ENCODE measurements around the gene H1-8. TPM values are rescaled to one million over a fixed set of nuclear protein-coding genes. Genes with fewer than 3 reads are reported as not detected.

The H1-8 gene
- total RNA-seq, 1 experiment from 2014 or later: not detected

DNA sequence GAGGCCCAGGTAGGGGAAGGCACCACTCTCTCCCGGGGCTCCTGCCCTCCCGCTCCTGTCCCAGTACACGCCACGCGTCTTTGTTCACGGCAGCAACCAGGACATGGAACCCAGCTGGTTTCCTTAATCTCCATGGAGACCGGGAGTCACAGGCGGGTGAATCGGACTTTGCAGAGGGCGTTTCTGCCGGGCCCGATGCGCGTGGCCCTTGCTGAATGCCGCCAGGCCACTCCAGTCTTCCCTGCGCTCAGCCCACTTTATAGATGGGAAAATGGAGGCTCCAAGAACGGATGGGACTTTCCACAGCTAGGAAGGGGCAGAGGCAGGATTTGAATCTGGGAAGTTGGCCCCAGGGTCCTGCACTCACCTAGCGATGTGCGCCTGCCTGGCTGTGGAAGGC lies 56.1 kb downstream of the H1-8 start:
- H3K4me2 ChIP-seq (ENCODE audit: low read length): no peak overlapping the region
- H3K27ac ChIP-seq (ENCODE audit: low read depth, low read length): no peak overlapping the region
- no peak overlapping the region for H2AFZ ChIP-seq (ENCODE audit: low read depth, low read length, poor library complexity, severe bottlenecking)
- DNase-seq (ENCODE audit: low read depth, low spot score): no peak
- no peak for ATAC-seq
- no peak overlapping the region for H3K4me3 ChIP-seq (replicated peaks in 1 of 2; ENCODE audit: low read depth in 1 of 2, low read length in 2 of 2)
- ChIA-PET CTCF (no interaction called here), RAD21 (ENCODE audit: low non-redundant PET in 1 of 2, low total read pairs in 2 of 2, uncharacterized antibody in 2 of 2, unreplicated experiment in 2 of 2) (no interaction called here), POLR2A (no interaction called here)
- no TSS peak for BruUV-seq (replicated peaks)
- peaks cover 44% of the 10 kb centered on the region for H3K79me2 ChIP-seq (ENCODE audit: insufficient read depth, low read length)
- no peak overlapping the region for H3K9ac ChIP-seq (ENCODE audit: low read length)
- no peak for TF ChIP-seq EZH2 (IDR thresholded peaks at IDR 0.05)
- TF ChIP-seq, protein P1, sequence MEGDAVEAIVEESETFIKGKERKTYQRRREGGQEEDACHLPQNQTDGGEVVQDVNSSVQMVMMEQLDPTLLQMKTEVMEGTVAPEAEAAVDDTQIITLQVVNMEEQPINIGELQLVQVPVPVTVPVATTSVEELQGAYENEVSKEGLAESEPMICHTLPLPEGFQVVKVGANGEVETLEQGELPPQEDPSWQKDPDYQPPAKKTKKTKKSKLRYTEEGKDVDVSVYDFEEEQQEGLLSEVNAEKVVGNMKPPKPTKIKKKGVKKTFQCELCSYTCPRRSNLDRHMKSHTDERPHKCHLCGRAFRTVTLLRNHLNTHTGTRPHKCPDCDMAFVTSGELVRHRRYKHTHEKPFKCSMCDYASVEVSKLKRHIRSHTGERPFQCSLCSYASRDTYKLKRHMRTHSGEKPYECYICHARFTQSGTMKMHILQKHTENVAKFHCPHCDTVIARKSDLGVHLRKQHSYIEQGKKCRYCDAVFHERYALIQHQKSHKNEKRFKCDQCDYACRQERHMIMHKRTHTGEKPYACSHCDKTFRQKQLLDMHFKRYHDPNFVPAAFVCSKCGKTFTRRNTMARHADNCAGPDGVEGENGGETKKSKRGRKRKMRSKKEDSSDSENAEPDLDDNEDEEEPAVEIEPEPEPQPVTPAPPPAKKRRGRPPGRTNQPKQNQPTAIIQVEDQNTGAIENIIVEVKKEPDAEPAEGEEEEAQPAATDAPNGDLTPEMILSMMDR (IDR thresholded peaks at IDR 0.05 in 2 of 3, conservative IDR thresholded peaks at IDR 0.05 in 1 of 3; ENCODE audit: borderline replicate concordance in 1 of 3, insufficient read depth in 1 of 3, low read depth in 2 of 3, low read length in 2 of 3): no peak
- TF ChIP-seq CEBPB (IDR thresholded peaks at IDR 0.05; ENCODE audit: low read depth): no peak
- TF ChIP-seq POLR2AphosphoS5 (IDR thresholded peaks at IDR 0.05; ENCODE audit: low read depth, low read length): no peak
- no peak for TF ChIP-seq CBX3 (IDR thresholded peaks at IDR 0.05; ENCODE audit: low read depth)
- no peak for TF ChIP-seq EGR1 (IDR thresholded peaks at IDR 0.05; ENCODE audit: low read depth)
- no peak for TF ChIP-seq TCF7L2 (IDR thresholded peaks at IDR 0.05; ENCODE audit: borderline replicate concordance, extremely low read depth, insufficient read depth, insufficient read length)
- TF ChIP-seq SIN3A (IDR thresholded peaks at IDR 0.05; ENCODE audit: low read depth): no peak
- no peak for TF ChIP-seq ZNF274 (IDR thresholded peaks at IDR 0.05; ENCODE audit: low read depth, low read length)
- TF ChIP-seq FOSL1 (IDR thresholded peaks at IDR 0.05; ENCODE audit: low read depth): no peak
- TF ChIP-seq, protein P2, sequence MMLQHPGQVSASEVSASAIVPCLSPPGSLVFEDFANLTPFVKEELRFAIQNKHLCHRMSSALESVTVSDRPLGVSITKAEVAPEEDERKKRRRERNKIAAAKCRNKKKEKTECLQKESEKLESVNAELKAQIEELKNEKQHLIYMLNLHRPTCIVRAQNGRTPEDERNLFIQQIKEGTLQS (IDR thresholded peaks at IDR 0.05): no peak
- TF ChIP-seq REST (IDR thresholded peaks at IDR 0.05; ENCODE audit: low read depth): no peak
- TF ChIP-seq YY1 (IDR thresholded peaks at IDR 0.05; ENCODE audit: extremely low read depth, insufficient replicate concordance, low read depth, low read length): no peak
- TF ChIP-seq ELF1 (IDR thresholded peaks at IDR 0.05; ENCODE audit: borderline replicate concordance, low read depth): no peak
- no peak for TF ChIP-seq SP1 (IDR thresholded peaks at IDR 0.05; ENCODE audit: low read depth)
- TF ChIP-seq EZH2phosphoT487 (IDR thresholded peaks at IDR 0.05; ENCODE audit: borderline replicate concordance): no peak
- TF ChIP-seq, protein P3, sequence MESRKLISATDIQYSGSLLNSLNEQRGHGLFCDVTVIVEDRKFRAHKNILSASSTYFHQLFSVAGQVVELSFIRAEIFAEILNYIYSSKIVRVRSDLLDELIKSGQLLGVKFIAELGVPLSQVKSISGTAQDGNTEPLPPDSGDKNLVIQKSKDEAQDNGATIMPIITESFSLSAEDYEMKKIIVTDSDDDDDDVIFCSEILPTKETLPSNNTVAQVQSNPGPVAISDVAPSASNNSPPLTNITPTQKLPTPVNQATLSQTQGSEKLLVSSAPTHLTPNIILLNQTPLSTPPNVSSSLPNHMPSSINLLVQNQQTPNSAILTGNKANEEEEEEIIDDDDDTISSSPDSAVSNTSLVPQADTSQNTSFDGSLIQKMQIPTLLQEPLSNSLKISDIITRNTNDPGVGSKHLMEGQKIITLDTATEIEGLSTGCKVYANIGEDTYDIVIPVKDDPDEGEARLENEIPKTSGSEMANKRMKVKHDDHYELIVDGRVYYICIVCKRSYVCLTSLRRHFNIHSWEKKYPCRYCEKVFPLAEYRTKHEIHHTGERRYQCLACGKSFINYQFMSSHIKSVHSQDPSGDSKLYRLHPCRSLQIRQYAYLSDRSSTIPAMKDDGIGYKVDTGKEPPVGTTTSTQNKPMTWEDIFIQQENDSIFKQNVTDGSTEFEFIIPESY (IDR thresholded peaks at IDR 0.05; ENCODE audit: extremely low read depth, insufficient replicate concordance, low read length): no peak
- TF ChIP-seq ZFX (IDR thresholded peaks at IDR 0.05): no peak
- no peak for TF ChIP-seq POLR2A (IDR thresholded peaks at IDR 0.05; ENCODE audit: borderline replicate concordance, extremely low read depth, insufficient read depth, insufficient read length)
- intact Hi-C loops (cut with micrococcal nuclease): no loop called here
- no peaks in the 10 kb centered on the region for H3K9me2 ChIP-seq (ENCODE audit: insufficient read depth)
- no peaks in the 10 kb centered on the region for H3K9me3 ChIP-seq (ENCODE audit: control insufficient read depth in 1 of 2, insufficient read depth in 1 of 2, low read depth in 1 of 2, low read length in 2 of 2)
- peaks cover 10 to 24% of the 10 kb centered on the region in 2 experiments for H3K4me1 ChIP-seq (ENCODE audit: control insufficient read depth in 1 of 2, insufficient read depth in 2 of 2, low read length in 2 of 2)
- H3K27me3 ChIP-seq (ENCODE audit: insufficient read depth, low read length): no peaks in the 10 kb centered on the region
- no peaks in the 10 kb centered on the region for H4K20me1 ChIP-seq (ENCODE audit: insufficient read depth)
- H3K36me3 ChIP-seq (ENCODE audit: control insufficient read depth in 1 of 2, insufficient read depth in 2 of 2, low read length in 2 of 2): no peaks in the 10 kb centered on the region
